Hematopoietic multipotent progenitor cell treated with erythropoietin and hydrocortisone succinate and interleukin-3 and kit ligand, for 8 days (in vitro differentiated cells): ENCODE data around the gene RNF128.

Experiments used
- DNase-seq: peaks from one replicate; pipeline ENCODE4 v3.0.0-alpha.2; 2015

Gene RNF128

GRCh38 chrX:106726485-106727437, at the start of gene RNF128:
Gene RNF128, plus strand, starts transcription at chrX:106726701. Its CDS starts 213 bp downstream, at chrX:106726914.
- no peak for DNase-seq

- DNase-seq = no peak
These were observed 45.8 kb upstream of the RNF128 start for GRCh38 chrX:106680716-106681115.

GRCh38 chrX:106684207-106684606, 42.3 kb upstream of the RNF128 start:
- no peak for DNase-seq

- no peak for DNase-seq
These were observed 34.0 kb upstream of the RNF128 start for GRCh38 chrX:106692425-106693065.

GRCh38 chrX:106696502-106696901, 30.0 kb upstream of the RNF128 start:
- DNase-seq = no peak

- no peak for DNase-seq
These were observed 27.8 kb upstream of the RNF128 start for GRCh38 chrX:106698693-106699092.

GRCh38 chrX:106702636-106703035, 23.9 kb upstream of the RNF128 start:
- DNase-seq = no peak

- DNase-seq = no peak
These were observed 20.0 kb upstream of the RNF128 start for GRCh38 chrX:106706466-106706865.

GRCh38 chrX:106707771-106708454, 18.6 kb upstream of the RNF128 start:
- no peak for DNase-seq

- DNase-seq = no peak
These were observed 15.7 kb upstream of the RNF128 start for GRCh38 chrX:106710771-106711170.

- no peak for DNase-seq
These were observed 15.1 kb upstream of the RNF128 start for GRCh38 chrX:106711375-106711774.

GRCh38 chrX:106716004-106716403, 10.5 kb upstream of the RNF128 start:
- DNase-seq = no peak

- DNase-seq = no peak
These were observed 10.0 kb upstream of the RNF128 start for GRCh38 chrX:106716463-106716862.

GRCh38 chrX:106718709-106719108, 7.8 kb upstream of the RNF128 start:
- no peak for DNase-seq

GRCh38 chrX:106725931-106726330, 570 bp upstream of the RNF128 start:
- no peak for DNase-seq

- no peak for DNase-seq
These were observed 1.8 kb downstream of the RNF128 start for GRCh38 chrX:106728337-106728736.

GRCh38 chrX:106730401-106730800, 3.9 kb downstream of the RNF128 start:
- no peak for DNase-seq

GRCh38 chrX:106731590-106731989, 5.1 kb downstream of the RNF128 start:
- no peak for DNase-seq

GRCh38 chrX:106734827-106735226, 8.3 kb downstream of the RNF128 start:
- no peak for DNase-seq

- no peak for DNase-seq
These were observed 13.8 kb downstream of the RNF128 start for GRCh38 chrX:106740193-106740780.

GRCh38 chrX:106742193-106742592, 15.7 kb downstream of the RNF128 start:
- DNase-seq = no peak

- DNase-seq = no peak
These were observed 16.3 kb downstream of the RNF128 start for GRCh38 chrX:106742805-106743204.

GRCh38 chrX:106748377-106748776, 21.9 kb downstream of the RNF128 start:
- DNase-seq = no peak
